Stimulated activated CD4-positive, alpha-beta T cell treated with anti-CD3 and anti-CD28 coated beads, TNF-alpha, amount 100 ng/mL, for 48 hours (primary cell): ENCODE data around the gene DUSP5.
A peak's percentile ranks its signal among the peaks of the same experiment; 100 is the strongest.

Source experiments
- DNase-seq, 3 donors: peaks; one replicate each; pipeline ENCODE4 v3.0.0-alpha.2; 2020; ENCODE audit warnings: low read depth in 3 of 3

Gene DUSP5

GRCh38 chr10:110500515-110500905 is 2.8 kb downstream of the DUSP5 start:
- DNase-seq = no peak

- DNase-seq = peak; percentile 38 to 70 (median 55)
These were observed 3.6 kb downstream of the DUSP5 start for GRCh38 chr10:110501142-110501937.

- no peak for DNase-seq
These were observed 4.6 kb downstream of the DUSP5 start for GRCh38 chr10:110502072-110502845.

- no peak for DNase-seq
These were observed 5.2 kb downstream of the DUSP5 start for GRCh38 chr10:110502851-110503301.

GRCh38 chr10:110503528-110504110 is 5.9 kb downstream of the DUSP5 start:
- DNase-seq = no peak

GRCh38 chr10:110504111-110504735 is 6.5 kb downstream of the DUSP5 start:
- DNase-seq = peak in 1 of 3 donors; percentile 47

GRCh38 chr10:110505130-110505770 is 7.5 kb downstream of the DUSP5 start:
- DNase-seq = no peak

- no peak for DNase-seq
These were observed 8.7 kb downstream of the DUSP5 start for GRCh38 chr10:110506448-110506847.

- no peak for DNase-seq
These were observed 9.6 kb downstream of the DUSP5 start for GRCh38 chr10:110507346-110507745.

- DNase-seq = no peak
These were observed 10.6 kb downstream of the DUSP5 start for GRCh38 chr10:110508159-110508788.

- DNase-seq = no peak
These were observed 11.3 kb downstream of the DUSP5 start for GRCh38 chr10:110508806-110509544.

GRCh38 chr10:110509560-110509959 is 11.9 kb downstream of the DUSP5 start:
- no peak for DNase-seq

GRCh38 chr10:110510086-110510485 is 12.4 kb downstream of the DUSP5 start:
- DNase-seq = no peak

- no peak for DNase-seq
These were observed 13.0 kb downstream of the DUSP5 start for GRCh38 chr10:110510730-110511129.

- DNase-seq = no peak
These were observed 14.2 kb downstream of the DUSP5 start for GRCh38 chr10:110511734-110512449.

- DNase-seq = no peak
These were observed 14.9 kb downstream of the DUSP5 start for GRCh38 chr10:110512461-110513187.

- no peak for DNase-seq
These were observed 16.2 kb downstream of the DUSP5 start for GRCh38 chr10:110513949-110514348.

GRCh38 chr10:110514848-110515247 is 17.1 kb downstream of the DUSP5 start:
- DNase-seq = no peak
